SK-N-MC (cell line): ENCODE measurements around the gene PTGDS.

ENCODE experiments used
- EZH2 ChIP-seq: fragments of 200-600 bp; sonication (generic); IDR thresholded peaks from one replicate; pipeline ENCODE4 v1.6.1; 2017; ENCODE audit warnings: antibody characterized with exemption
- POLR2AphosphoS5 ChIP-seq: IDR thresholded peaks from 2 replicates; pipeline ENCODE4 v1.6.1; 2012; ENCODE audit warnings: mild to moderate bottlenecking, low read depth, low read length, borderline replicate concordance

DNA sequence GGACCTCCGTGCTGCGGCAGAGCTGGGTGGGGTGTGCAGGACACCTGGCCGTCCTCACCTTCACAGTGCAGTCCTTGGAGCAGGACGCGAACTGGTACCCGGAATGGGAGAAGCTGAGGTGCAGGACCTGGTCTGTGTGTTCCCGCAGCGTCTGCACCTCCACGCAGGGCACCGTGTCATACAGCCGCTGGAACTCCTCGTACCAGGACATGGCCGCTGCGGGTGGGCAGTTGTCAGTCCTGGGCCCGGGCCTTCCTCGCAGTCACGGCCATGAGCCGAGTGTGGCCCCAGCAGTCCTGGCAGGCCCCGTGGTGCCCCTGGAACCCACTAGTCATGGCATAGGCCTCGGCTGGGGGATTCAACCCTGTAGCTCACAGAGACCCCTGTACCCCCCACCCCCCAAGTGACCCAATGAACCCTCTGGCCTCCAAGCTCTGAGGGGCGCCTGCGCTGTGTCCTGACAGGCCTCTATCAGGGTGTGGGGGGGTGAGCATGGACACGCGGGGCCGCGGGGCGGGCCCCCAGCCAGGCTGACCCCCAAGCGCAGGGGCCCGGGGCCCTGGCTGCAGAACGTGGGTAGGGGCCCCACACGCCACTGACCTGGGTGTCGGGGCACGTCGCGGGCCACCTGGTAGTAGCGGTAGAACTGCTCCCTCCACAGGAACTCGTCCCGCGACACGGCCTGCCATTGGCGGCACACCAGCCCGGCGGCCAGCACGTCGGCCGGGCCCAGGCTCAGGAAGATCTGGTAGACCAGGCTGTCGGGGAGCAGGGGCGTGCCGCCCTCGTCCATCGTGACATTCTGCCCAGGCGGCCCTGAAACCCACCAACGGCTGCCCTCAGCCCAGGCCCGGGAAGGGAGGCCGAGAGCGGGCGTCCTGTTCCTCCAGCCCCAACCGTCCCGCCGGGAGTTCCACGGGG, 33.8 kb upstream of the PTGDS start:
- TF ChIP-seq POLR2AphosphoS5 (peak; percentile 36; the same call in 1 of the 2 replicates), EZH2 (no peak)
